Right hindlimb (tissue), 1 donor: ENCODE results near the gene RIIAD1.
"Not testable (repeated sequence)": the region's sequence is repeated elsewhere in the genome, so short reads cannot be mapped to it uniquely, and the experiment has no call there.

Experiments used
- DNase-seq: peaks from one replicate; pipeline ENCODE4 v3.0.0-alpha.2; 2018

Gene RIIAD1

DNA sequence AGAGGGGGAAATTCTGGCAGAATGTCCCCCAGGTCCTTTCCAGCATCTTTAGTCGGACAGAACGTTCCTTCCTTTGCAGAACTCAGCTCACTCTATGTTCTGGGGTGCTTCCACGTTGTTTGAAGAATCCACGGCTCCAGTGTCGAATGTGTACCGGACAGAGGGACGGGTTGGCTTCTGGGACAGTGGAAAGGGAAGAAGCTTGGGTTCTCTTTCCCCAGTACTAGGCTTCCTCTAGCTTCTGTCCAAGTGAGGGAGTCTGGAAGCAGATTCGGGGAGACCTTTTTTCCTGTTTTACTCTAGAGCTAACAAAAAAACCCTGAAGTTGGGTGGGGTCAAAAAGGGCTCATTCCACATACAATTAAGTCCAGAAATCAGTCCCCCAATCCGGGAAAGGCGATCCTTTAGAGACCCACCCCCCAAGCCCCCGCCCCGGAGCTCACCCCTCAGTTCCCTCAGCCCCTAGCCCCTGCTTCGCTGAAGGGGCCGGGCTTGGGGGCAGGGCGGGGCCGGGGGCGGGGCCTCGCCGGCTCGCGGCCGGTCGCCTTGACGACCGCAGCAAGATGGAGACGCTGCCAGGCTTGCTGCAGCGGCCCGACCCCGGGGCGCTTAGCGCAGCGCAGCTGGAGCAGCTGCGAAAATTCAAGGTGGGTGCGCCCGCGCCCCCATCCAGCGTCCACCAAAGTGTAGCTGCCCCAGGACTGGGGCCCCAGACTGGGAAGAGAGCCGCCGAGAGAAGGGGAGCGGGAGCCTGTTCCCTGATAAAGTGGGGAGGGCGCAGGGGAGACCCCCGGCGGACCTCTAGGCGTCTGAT, at the start of gene RIIAD1:
TSS of gene RIIAD1 (plus strand) at position 549 of the 814 bp plus-strand sequence. CDS start at position 564, 15 bp downstream.
- DNase-seq = peak; percentile 62

- no peak for DNase-seq
Observed at GRCh38 chr1:151673407-151673806, 47.9 kb upstream of the RIIAD1 start.

GRCh38 chr1:151680391-151680790, 40.9 kb upstream of the RIIAD1 start:
- DNase-seq = no peak

DNA sequence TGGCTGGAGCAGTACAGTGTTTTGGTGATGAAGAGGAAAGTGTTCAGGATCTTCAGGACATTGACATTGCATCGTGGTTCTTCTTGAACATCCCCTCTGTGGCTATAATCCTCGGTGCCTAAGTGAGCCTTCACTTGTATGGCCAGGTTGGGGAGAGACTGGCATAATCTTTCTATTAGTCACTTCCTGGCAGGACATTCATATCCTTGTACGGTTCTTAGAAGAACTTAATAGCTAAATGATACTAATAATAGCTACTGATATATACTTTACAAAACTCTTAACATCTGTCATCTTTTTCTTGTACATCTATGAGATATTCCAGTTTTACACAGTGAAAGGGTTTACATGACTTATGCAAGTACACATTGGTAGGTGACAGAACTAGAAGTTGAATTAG, 40.5 kb upstream of the RIIAD1 start:
- no peak for DNase-seq

DNA sequence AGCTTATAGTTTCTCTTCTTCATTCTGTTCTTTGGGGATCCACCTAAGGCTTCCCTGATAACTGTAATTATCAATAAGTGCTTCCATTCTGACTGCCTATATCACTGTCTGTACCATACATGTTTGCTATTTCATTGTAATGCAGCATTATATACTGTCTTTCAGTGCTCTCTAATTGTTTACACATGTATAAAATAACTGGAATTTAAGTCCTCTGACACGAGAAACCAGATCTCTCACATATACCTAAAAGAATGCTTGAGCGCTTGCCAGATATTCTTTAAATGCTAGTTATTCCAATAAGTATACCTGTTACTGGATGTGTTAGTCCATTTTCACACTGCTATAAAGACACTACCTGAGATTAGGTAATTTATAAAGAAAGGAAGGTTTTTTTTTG, 39.4 kb upstream of the RIIAD1 start:
- DNase-seq = no peak

DNA sequence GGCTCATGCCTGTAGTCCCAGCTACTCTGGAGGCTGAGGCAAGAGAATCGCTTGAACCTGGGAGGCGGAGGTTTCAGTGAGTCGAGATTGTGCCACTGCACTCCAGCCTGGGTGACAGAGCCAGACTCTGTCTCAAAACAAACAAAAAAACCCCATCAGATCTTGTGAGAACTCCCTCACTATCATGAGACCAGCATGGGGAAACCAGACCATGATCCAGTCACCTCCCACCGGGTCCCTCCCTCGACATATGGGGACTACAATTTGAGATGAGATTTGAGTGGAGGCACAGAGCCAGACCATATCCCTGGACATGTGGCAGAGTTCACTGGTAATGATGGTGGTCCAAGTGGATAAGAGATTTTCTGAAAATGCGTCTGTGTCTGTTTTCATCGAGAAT, 38.4 kb upstream of the RIIAD1 start:
- DNase-seq = not testable (repeated sequence)

DNA sequence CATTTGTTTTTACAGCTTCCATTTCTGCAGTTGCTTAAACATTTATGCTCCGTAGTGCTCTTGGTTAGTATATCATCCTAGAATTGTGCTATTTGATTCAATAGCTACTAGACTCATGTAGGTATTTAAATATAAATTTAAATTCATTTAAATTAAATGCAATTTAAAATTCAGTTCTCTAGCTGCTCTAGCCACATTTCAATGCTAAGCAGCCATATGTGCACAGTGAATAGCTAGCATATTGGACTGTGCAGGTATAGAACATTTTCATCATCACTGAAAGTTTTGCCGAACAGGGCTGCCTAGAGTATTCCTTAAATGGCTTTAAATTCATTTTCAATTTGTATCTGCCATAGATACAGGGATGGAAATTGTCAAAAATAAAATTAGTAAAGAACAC, 37.2 kb upstream of the RIIAD1 start:
- DNase-seq = no peak

GRCh38 chr1:151686561-151686960, 34.8 kb upstream of the RIIAD1 start:
- no peak for DNase-seq

DNA sequence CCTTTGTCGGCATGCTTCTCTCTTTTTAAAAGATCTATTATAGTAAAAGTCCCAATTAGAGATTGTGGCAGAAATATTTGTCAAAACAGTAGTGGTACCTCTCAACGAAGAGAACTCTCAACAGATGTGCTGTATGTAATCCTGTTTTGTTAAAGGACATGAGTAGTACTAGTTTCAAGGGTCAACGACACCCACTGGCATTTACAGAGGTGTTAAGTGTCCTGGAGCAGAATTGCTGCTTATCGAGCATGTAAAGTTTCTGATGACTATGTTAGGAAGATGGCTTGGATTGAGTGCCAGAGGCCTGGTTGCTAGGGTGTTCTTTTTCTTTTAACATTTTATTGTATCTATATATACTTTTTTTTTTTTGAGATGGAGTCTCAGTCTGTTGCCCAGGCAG, 31.8 kb upstream of the RIIAD1 start:
- DNase-seq = no peak

- DNase-seq = no peak
Observed at GRCh38 chr1:151692226-151692625, 29.1 kb upstream of the RIIAD1 start.

GRCh38 chr1:151693057-151693651, 28.2 kb upstream of the RIIAD1 start:
- no peak for DNase-seq

DNA sequence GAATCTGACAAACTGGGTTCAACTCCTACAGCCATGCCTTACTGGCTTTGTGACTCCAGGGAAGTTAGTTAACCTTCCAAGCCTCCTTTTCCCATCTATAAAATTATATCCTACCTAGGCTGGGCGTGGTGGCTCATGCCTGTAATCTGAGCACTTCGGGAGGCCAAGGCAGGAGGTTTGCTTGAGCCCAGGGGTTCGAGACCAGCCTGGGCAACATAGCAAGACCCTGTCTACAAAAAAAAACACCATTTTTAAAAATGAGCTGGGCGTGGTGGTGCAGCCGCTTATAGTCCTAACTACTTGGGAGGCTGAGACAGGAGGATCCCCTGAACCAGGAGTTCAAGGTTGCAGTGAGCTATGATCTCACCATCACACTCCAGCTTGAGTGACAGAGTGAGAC, 19.8 kb upstream of the RIIAD1 start:
- no peak for DNase-seq

- no peak for DNase-seq
Observed at GRCh38 chr1:151702936-151703335, 18.4 kb upstream of the RIIAD1 start.

DNA sequence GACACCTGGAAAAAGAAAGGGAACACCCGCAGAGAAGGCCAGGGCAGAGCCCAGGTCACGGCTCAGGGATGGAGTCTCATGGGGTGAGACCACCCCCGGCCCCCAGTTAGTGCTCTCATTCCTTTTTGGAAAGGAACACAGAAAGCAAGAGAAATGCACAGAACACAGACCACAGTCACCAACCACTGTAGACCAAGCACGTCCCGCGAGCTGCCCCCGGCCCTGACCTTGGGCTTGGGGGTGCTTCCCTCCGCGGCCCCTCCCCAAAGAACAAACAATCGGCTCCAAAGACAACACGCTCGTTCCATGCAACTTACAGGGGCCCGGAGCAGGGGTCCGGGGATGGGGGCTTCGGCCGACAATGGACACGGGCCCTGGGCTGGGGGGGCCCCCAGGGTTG, 17.5 kb upstream of the RIIAD1 start:
- no peak for DNase-seq

DNA sequence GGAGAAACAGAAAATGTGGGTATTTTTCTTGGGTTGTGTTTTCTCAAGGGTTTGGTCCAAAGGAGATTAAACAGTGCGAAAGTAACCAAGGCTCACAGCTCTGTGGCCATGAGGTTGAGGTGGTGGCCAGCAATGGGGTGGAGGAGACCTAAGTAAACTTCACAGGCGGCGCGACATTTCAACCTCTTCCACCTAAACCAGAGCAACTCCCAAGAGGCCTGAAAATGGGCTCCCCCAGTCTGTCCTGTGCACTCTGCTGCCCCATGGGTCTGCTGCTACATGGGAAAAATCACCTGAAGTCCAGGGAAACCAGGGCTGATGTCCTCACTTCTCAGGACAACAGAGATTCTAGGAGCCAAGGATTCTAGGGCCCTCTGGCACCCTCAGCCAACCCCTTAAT, 17.1 kb upstream of the RIIAD1 start:
- DNase-seq = no peak

GRCh38 chr1:151705146-151705545, 16.2 kb upstream of the RIIAD1 start:
- no peak for DNase-seq

DNA sequence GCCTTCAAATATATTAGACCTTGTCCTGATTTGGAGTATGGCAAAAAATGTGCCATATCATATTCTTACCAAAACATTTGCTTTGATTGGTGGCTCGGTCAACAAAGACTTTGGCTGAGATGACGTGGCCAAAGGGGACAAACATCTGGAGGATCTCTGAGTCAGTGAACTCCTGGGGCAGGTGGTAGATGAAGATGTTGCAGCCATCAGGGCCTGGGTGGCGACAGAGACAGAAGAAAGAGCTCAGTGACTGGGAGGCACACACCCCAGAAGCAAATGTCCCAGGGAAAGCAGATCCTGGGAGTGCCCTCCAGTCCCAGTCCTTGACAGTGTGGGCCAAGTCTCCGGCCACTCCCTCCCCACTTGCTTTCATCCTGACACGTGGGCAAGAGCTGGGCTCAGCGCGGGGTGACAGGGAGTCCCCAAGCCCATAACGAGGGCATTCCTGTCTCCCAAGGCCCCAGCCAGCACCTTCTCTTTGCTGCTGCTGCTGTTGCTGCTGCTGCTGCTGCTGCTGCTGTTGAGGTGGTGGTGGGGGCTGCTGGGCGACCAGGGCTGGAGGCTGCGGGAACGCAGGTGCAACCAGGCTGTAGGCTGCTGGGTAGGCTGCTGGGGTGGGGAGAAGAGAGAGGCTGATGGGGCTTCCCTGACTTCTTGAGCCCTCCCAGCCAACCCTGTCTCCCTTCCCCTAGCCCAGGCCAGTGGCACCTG, 15.4 kb upstream of the RIIAD1 start:
- no peak for DNase-seq

DNA sequence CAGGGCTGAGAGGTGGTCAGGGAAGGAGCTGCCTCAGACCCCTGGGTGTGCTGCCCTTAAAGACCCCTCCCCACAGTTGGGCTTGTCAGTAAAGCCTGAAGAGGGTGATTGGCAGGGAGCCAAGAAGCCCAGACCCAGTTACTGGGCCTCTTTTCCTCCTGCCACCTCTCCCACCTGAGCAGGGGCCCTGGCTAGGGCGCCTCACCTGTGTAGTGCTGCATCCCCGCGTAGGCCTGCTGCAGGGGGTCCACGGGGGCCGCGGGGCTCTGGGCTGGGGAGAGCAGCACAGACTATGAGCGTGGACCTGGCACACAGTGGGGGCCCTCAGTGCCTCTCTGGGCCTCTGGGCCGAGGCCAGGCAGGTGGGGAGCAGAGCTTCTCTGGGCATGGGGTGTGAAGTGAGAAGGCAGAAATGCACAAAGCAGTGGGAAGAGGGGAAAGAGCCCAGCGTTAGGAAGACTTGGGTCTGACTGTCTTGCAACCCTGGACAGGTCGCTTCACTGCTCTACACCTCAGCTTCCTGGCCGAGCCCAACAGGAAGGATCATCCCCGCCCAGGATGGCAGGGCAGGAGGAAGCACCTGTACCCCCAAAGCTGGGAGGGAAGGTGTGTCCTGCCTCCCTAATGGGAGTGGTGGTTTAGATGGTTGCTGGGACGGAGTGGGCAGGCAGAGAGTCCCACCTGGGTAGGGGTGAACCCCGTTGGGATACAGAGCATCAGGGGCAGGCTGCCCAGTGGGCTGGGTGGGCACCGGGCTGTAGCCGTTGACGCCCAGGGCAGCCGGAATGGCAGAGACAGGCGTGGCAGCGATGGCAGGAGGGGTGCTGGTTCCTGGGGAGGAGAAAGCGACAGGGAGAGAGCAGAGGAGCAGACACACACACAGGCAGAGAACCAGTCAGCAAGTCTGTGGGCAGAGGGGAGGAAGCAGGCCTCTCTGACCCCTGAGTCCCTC, 14.6 kb upstream of the RIIAD1 start:
- DNase-seq = no peak

GRCh38 chr1:151707541-151708065, 13.7 kb upstream of the RIIAD1 start:
- no peak for DNase-seq

DNA sequence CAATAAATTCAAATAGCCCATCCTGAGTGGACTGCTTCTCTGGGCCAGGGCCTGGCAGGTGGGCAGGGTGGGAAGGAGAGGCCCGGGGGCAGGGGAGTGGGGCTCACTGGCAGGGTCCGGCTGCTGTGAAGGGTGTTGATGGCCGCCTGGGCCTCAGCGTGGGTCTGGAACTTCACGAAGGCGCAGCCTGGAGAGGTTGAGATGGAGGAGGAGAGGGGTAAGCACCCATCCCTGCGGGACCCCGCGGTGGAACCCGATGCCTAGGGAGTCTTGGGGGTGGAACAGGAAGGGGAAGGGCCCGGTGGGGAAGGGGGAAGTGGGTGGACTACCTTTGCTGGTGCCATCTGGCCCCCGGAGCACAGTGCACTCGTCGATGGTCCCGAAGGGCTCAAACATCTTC, 12.4 kb upstream of the RIIAD1 start:
- DNase-seq = no peak

GRCh38 chr1:151710187-151710840, 11.0 kb upstream of the RIIAD1 start:
- DNase-seq = no peak
